ENCODE results near the gene OXER1. TPM values are rescaled to one million over a fixed set of nuclear protein-coding genes. Genes with fewer than 3 reads are reported as not detected.

OXER1 gene
- total RNA-seq, 2 experiments from 2014 or later: not detected

DNA sequence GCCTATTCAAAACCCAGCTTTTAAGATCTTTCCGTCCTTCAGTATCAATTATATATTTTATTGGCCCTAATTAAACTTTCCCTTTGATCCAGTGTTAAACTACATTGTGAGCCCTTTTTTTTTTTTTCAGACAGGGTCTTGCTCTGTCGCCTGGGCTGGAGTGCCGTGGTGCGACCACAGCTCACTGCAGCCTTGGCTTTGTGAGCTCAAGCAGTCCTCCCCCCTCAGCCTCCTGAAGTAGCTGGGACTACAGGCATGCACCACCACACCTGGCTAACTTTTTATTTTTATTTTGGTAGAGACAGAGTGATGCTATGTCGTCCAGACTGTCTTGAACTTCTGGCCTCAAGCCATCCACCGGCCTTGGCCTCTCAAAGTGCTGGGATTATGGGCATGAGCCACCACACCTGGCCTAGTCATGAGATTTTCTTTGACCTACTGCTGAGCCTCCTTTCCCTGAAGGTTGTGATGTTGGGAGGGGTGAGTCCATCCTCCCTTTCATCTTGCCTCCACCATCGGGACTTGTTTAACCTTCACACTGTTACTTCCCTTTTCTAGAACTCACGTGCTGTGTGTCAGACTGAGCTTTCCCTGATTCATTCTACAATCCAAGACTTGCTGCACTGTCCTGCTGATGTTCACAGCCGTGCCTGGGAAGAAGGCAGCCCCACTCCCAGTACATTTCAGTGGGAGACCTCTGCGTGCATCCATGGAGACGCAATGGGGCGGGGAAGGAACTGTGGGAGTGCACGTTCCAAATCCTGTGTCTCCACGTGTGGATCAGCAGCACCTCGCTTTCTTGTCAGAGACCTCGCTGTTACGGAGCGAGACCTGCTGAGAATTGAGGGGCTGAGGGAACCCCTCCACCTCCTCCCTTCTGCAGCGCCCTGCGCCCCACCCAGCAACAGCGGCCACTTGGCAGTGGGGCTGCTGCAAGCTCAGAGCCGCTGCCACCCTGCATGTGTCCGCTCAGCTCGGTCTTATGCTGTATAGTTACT is 10.8 kb downstream of the OXER1 start:
- DNase-seq (ENCODE audit: low spot score): peak; percentile 27
- Histone ChIP-seq H3K79me2 (ENCODE audit: insufficient read depth, low read depth, low read length) (no peaks in the 10 kb centered on the region), H4K20me1 (ENCODE audit: insufficient read depth, low read length) (no peaks in the 10 kb centered on the region), H3K9me3 (ENCODE audit: low read length) (no peaks in the 10 kb centered on the region), H2AFZ (ENCODE audit: low read length) (no peak overlapping the region), H3K9me2 (ENCODE audit: insufficient read depth, low read length) (no peaks in the 10 kb centered on the region), H3K27ac (ENCODE audit: low read depth, low read length, poor library complexity, severe bottlenecking) (no peak overlapping the region), H3K4me1 (ENCODE audit: insufficient read depth, low read length, poor library complexity, severe bottlenecking) (peaks cover 20% of the 10 kb centered on the region), H3K36me3 (ENCODE audit: insufficient read depth, low read length) (peaks cover 65% of the 10 kb centered on the region), H3K4me3 (ENCODE audit: low read depth, low read length, poor library complexity, severe bottlenecking) (no peak overlapping the region), H3K4me2 (ENCODE audit: low read length) (peak overlapping the region; percentile 31; the same call in 1 of the 2 replicates)
- no peak for TF ChIP-seq EZH2phosphoT487 (IDR thresholded peaks at IDR 0.05; ENCODE audit: borderline replicate concordance, low read depth, low read length)
- TF ChIP-seq, protein P1, sequence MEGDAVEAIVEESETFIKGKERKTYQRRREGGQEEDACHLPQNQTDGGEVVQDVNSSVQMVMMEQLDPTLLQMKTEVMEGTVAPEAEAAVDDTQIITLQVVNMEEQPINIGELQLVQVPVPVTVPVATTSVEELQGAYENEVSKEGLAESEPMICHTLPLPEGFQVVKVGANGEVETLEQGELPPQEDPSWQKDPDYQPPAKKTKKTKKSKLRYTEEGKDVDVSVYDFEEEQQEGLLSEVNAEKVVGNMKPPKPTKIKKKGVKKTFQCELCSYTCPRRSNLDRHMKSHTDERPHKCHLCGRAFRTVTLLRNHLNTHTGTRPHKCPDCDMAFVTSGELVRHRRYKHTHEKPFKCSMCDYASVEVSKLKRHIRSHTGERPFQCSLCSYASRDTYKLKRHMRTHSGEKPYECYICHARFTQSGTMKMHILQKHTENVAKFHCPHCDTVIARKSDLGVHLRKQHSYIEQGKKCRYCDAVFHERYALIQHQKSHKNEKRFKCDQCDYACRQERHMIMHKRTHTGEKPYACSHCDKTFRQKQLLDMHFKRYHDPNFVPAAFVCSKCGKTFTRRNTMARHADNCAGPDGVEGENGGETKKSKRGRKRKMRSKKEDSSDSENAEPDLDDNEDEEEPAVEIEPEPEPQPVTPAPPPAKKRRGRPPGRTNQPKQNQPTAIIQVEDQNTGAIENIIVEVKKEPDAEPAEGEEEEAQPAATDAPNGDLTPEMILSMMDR (conservative IDR thresholded peaks at IDR 0.05; ENCODE audit: low read length): no peak
- CTCF ChIA-PET (ENCODE audit: unreplicated experiment): no interaction called here
- BruUV-seq (replicated peaks): no TSS peak
- intact Hi-C loops (cut with micrococcal nuclease; ENCODE audit: unreplicated experiment): no loop called here
- POLR2A ChIA-PET: no interaction called here

DNA sequence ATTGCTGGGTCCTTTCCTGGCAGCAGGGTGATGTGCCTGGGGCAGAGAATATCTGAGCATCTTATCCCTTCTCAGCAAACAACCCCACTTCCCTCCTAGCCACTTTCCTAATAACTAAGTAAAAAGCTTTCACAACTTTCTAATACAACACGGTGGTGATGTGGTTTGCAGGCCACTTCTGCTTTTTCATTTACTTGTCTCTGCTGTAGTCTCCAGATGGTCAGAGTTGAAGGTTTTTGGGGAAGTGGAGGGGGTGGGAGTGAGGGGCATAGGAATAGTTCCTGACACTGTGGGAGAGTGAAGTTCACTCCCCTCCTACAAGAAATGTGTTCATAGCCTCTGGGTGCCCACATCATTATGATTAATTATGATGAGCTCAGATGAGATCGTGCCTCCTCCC is 11.6 kb downstream of the OXER1 start:
- Histone ChIP-seq H3K4me1 (ENCODE audit: insufficient read depth, low read length, poor library complexity, severe bottlenecking) (peaks cover 20% of the 10 kb centered on the region), H3K4me2 (ENCODE audit: low read length) (peak overlapping the region; percentile 31), H3K9me2 (ENCODE audit: insufficient read depth, low read length) (no peaks in the 10 kb centered on the region), H3K27ac (ENCODE audit: low read depth, low read length, poor library complexity, severe bottlenecking) (peak overlapping the region; percentile 2), H3K4me3 (ENCODE audit: low read depth, low read length, poor library complexity, severe bottlenecking) (no peak overlapping the region), H3K36me3 (ENCODE audit: insufficient read depth, low read length) (peaks cover 71% of the 10 kb centered on the region), H4K20me1 (ENCODE audit: insufficient read depth, low read length) (no peaks in the 10 kb centered on the region), H2AFZ (ENCODE audit: low read length) (no peak overlapping the region), H3K9me3 (ENCODE audit: low read length) (no peaks in the 10 kb centered on the region), H3K79me2 (ENCODE audit: insufficient read depth, low read depth, low read length) (no peaks in the 10 kb centered on the region)
- intact Hi-C loops (cut with micrococcal nuclease; ENCODE audit: unreplicated experiment): no loop called here
- TF ChIP-seq, protein P1 (conservative IDR thresholded peaks at IDR 0.05; ENCODE audit: low read length): no peak
- no peak for TF ChIP-seq EZH2phosphoT487 (IDR thresholded peaks at IDR 0.05; ENCODE audit: borderline replicate concordance, low read depth, low read length)
- POLR2A ChIA-PET: no interaction called here
- CTCF ChIA-PET (ENCODE audit: unreplicated experiment): interaction anchor here (0.7 kb wide), 1 partner anchor 266 kb away, joined by 8 read pairs; no protein-coding TSS in a partner anchor
- DNase-seq (ENCODE audit: low spot score): peak; percentile 54
- no TSS peak for BruUV-seq (replicated peaks)

DNA sequence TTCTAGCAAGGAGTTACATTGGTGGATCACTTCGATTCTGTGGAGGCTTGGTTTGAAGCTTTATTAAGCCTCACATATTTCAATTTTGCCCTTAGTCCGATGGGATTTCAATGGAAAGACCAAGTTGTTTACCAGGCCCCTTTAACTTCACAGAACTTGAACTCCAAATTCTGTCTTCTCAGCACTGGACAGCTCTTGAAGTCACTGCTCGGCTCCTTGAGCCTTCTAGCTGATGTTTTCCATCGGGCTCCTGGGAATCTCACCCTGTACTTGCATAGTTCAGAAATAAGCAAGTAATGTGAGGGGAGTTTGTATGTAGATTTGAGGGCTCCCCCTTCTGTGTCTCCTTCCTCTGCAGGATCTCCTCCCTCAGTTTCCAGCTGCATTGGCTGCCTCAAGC is 15.1 kb downstream of the OXER1 start:
- intact Hi-C loops (cut with micrococcal nuclease; ENCODE audit: unreplicated experiment): no loop called here
- H3K4me1 ChIP-seq (ENCODE audit: insufficient read depth, low read length, poor library complexity, severe bottlenecking): peaks cover 20% of the 10 kb centered on the region
- no peaks in the 10 kb centered on the region for H3K79me2 ChIP-seq (ENCODE audit: insufficient read depth, low read depth, low read length)
- H3K9me2 ChIP-seq (ENCODE audit: insufficient read depth, low read length): no peaks in the 10 kb centered on the region
- no TSS peak for BruUV-seq (replicated peaks)
- H3K4me2 ChIP-seq (ENCODE audit: low read length): no peak overlapping the region
- CTCF ChIA-PET (ENCODE audit: unreplicated experiment): no interaction called here
- TF ChIP-seq EZH2phosphoT487 (IDR thresholded peaks at IDR 0.05; ENCODE audit: borderline replicate concordance, low read depth, low read length): no peak
- TF ChIP-seq, protein P1 (conservative IDR thresholded peaks at IDR 0.05; ENCODE audit: low read length): no peak
- H3K4me3 ChIP-seq (ENCODE audit: low read depth, low read length, poor library complexity, severe bottlenecking): no peak overlapping the region
- H3K36me3 ChIP-seq (ENCODE audit: insufficient read depth, low read length): peaks cover 68% of the 10 kb centered on the region
- POLR2A ChIA-PET: no interaction called here
- no peak overlapping the region for H2AFZ ChIP-seq (ENCODE audit: low read length)
- no peaks in the 10 kb centered on the region for H3K9me3 ChIP-seq (ENCODE audit: low read length)
- no peaks in the 10 kb centered on the region for H4K20me1 ChIP-seq (ENCODE audit: insufficient read depth, low read length)
- H3K27ac ChIP-seq (ENCODE audit: low read depth, low read length, poor library complexity, severe bottlenecking): no peak overlapping the region
- no peak for DNase-seq (ENCODE audit: low spot score)

Measured in OCI-LY7 (cell line).